Measurements from ENCODE around the gene CKMT2.

The CKMT2 gene

GRCh38 chr5:81225463-81225862 lies 7.7 kb upstream of the CKMT2 start:
- no peak for DNase-seq (ENCODE audit: low spot score)
- no peak for TF ChIP-seq CTCF (conservative IDR thresholded peaks at IDR 0.05; ENCODE audit: low read depth)
- H3K27ac ChIP-seq: no peak overlapping the region
- ChIA-PET POLR2A (ENCODE audit: low non-redundant PET) (no interaction called here), CTCF (interaction anchor here (0.8 kb wide), 1 partner anchor 38 kb away, joined by 6 read pairs; no protein-coding TSS in a partner anchor)

DNA sequence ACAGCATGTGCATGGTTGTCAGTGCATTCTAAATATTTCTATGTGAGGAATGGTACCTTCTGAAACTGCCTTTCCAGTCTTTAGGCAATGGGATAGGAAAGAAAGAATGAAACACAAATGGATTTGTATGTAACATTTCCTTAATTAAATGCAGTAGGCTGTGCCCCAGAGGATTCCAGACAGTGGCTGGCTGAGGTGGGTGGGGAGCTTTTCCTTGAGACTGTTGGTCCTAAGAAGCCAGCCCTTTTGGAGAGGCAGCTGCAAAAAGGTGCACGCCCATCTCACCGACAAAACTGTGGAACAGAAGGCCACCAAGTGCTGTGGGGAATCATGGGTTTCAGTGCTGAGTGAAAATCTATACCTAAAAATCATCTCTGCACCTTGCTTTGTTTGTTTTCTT lies 6.8 kb upstream of the CKMT2 start:
- H3K27ac ChIP-seq: no peak overlapping the region
- TF ChIP-seq CTCF (conservative IDR thresholded peaks at IDR 0.05; ENCODE audit: low read depth): no peak
- POLR2A ChIA-PET (ENCODE audit: low non-redundant PET): no interaction called here
- DNase-seq (ENCODE audit: low spot score): no peak
- CTCF ChIA-PET: no interaction called here

- no peak for DNase-seq (ENCODE audit: low spot score)
- ChIA-PET CTCF (no interaction called here), POLR2A (ENCODE audit: low non-redundant PET) (no interaction called here)
- no peak overlapping the region for H3K27ac ChIP-seq
- TF ChIP-seq CTCF (conservative IDR thresholded peaks at IDR 0.05; ENCODE audit: low read depth): no peak
Observed at GRCh38 chr5:81226949-81227348, 6.2 kb upstream of the CKMT2 start.

DNA sequence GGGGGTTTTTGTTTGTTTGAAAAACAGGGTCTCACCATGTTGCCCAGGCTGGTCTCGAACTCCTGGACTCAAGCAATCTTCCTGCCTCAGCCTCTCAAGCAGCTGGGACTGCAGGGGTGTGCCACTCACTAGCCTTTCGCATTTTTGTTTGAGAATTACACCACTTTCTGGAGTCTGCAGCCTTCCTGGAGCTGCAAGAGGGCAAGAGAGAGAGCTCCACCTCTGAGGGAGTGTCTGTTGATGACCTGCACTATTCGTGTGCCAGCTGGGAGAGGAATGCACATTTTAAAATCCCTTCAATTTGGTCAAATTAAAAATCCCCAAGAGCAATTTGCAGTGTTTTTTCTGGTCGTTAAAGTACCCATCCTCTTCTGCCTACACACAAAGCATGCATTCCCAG lies 5.0 kb upstream of the CKMT2 start:
- TF ChIP-seq CTCF (conservative IDR thresholded peaks at IDR 0.05; ENCODE audit: low read depth): no peak
- CTCF ChIA-PET: interaction anchor here (0.6 to 0.9 kb wide), 2 partner anchors 16 to 72 kb away, joined by 4 to 9 read pairs; no protein-coding TSS in a partner anchor
- H3K27ac ChIP-seq: no peak overlapping the region
- no peak for DNase-seq (ENCODE audit: low spot score)
- POLR2A ChIA-PET (ENCODE audit: low non-redundant PET): no interaction called here

- CTCF ChIA-PET: no interaction called here
- DNase-seq (ENCODE audit: low spot score): no peak
- POLR2A ChIA-PET (ENCODE audit: low non-redundant PET): no interaction called here
- H3K27ac ChIP-seq: no peak overlapping the region
- no peak for TF ChIP-seq CTCF (conservative IDR thresholded peaks at IDR 0.05; ENCODE audit: low read depth)
Observed at GRCh38 chr5:81230416-81230815, 2.7 kb upstream of the CKMT2 start.

- DNase-seq (ENCODE audit: low spot score): no peak
- CTCF ChIA-PET: interaction anchor here (0.6 to 0.7 kb wide), 2 partner anchors 205 to 787 kb away, joined by 3 to 5 read pairs; no protein-coding TSS in a partner anchor
- POLR2A ChIA-PET (ENCODE audit: low non-redundant PET): no interaction called here
- TF ChIP-seq CTCF (conservative IDR thresholded peaks at IDR 0.05; ENCODE audit: low read depth): no peak
- H3K27ac ChIP-seq: no peak overlapping the region
Observed at GRCh38 chr5:81232464-81233079, 550 bp upstream of the CKMT2 start.

All from RWPE1 (cell line).